NT2/D1 (cell line): Measurements from ENCODE around the gene FAM193A.

Experiments used
- SUZ12 ChIP-seq: IDR thresholded peaks from 2 replicates; pipeline ENCODE4 v1.6.1; 2011; ENCODE audit not compliant: insufficient read length, insufficient read depth; ENCODE audit errors: extremely low read depth
- YY1 ChIP-seq: IDR thresholded peaks from 2 replicates; pipeline ENCODE4 v1.6.1; 2011; ENCODE audit not compliant: insufficient read length, insufficient read depth
- ZNF274 ChIP-seq: IDR thresholded peaks from 2 replicates; pipeline ENCODE4 v1.6.1; 2011; ENCODE audit warnings: mild to moderate bottlenecking, low read depth, low read length

DNA sequence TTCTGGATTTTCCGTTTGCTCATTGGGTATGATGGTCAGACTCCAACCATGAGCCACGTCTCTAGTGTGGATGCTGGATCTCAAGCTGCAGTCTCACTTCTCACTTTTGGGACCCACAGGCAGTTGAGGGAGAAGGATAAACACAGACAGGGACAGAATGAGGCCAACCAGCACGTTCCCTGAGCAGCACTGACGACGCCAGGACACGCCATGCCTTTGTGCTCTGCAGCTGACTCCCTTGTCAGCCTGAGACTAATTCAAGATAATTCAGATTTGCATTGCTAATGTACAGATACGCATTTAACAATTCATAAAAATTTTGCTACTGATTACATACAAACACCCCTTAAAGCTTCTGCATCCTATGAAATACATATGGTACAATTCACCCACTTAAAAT is 106.5 kb downstream of the FAM193A start:
- no peak for TF ChIP-seq YY1
- TF ChIP-seq SUZ12, result no peak
- no peak for TF ChIP-seq ZNF274
